Fibroblast of lung (primary cell): ENCODE data around the gene DCHS2. TPM values are rescaled to one million over a fixed set of nuclear protein-coding genes. Genes with fewer than 3 reads are reported as not detected.

Experiments
- DNase-seq, 2 donors: peaks; one replicate each; pipeline versions ENCODE4 v3.0.0 to v3.0.0-alpha.2; 2010; ENCODE audit warnings: low read depth in 2 of 2
- H2AFZ ChIP-seq: 2 replicates; pipeline ENCODE4 v1.5.1; 2012; ENCODE audit warnings: low read length, control low read depth, inconsistent platforms
- H3K27ac ChIP-seq: 2 replicates; pipeline ENCODE4 v1.5.1; 2011; ENCODE audit warnings: low read length, control low read depth; ENCODE audit not compliant: insufficient read depth
- H3K27me3 ChIP-seq: 2 replicates; pipeline ENCODE4 v1.5.1; 2011; ENCODE audit warnings: mild to moderate bottlenecking, low read length; ENCODE audit not compliant: control insufficient read depth, insufficient read depth
- H3K36me3 ChIP-seq: 2 replicates; pipeline ENCODE4 v1.5.1; 2011; ENCODE audit warnings: low read length; ENCODE audit not compliant: control insufficient read depth, insufficient read depth
- H3K4me1 ChIP-seq: 2 replicates; pipeline ENCODE4 v1.5.1; 2011; ENCODE audit warnings: low read length; ENCODE audit not compliant: control insufficient read depth, insufficient read depth; ENCODE audit errors: extremely low read depth
- H3K4me2 ChIP-seq: 2 replicates; pipeline ENCODE4 v1.5.1; 2011; ENCODE audit warnings: low read length, control low read depth; ENCODE audit not compliant: insufficient read depth; ENCODE audit errors: extremely low read depth
- H3K4me3 ChIP-seq, 4 experiments: fragments of 200-600 bp in 1 of 4; sonication (generic) in 1 of 4; replicated peaks in 1 of 4; 2 replicates each; pipeline ENCODE4 v1.5.1; 2011 to 2016; ENCODE audit warnings: low read length in 4 of 4, low read depth in 3 of 4, mild to moderate bottlenecking in 3 of 4, control low read depth in 2 of 4, inconsistent platforms in 1 of 4, mixed read lengths in 1 of 4; ENCODE audit not compliant: insufficient read depth in 1 of 4; ENCODE audit errors: control extremely low read depth in 1 of 4
- H3K79me2 ChIP-seq: 2 replicates; pipeline ENCODE4 v1.5.1; 2012; ENCODE audit warnings: mild to moderate bottlenecking, low read length, inconsistent platforms; ENCODE audit not compliant: control insufficient read depth, insufficient read depth
- H3K9ac ChIP-seq: 2 replicates; pipeline ENCODE4 v1.5.1; 2011; ENCODE audit warnings: mild to moderate bottlenecking, low read length, control low read depth; ENCODE audit not compliant: insufficient read depth
- H3K9me3 ChIP-seq: 2 replicates; pipeline ENCODE4 v1.5.1; 2012; ENCODE audit warnings: low read depth, low read length; ENCODE audit not compliant: control insufficient read depth, insufficient read depth
- H4K20me1 ChIP-seq: 2 replicates; pipeline ENCODE4 v1.5.1; 2011; ENCODE audit warnings: low read length; ENCODE audit not compliant: control insufficient read depth, insufficient read depth; ENCODE audit errors: extremely low read depth
- EZH2 ChIP-seq: IDR thresholded peaks from 2 replicates; pipeline ENCODE4 v1.5.1; 2012; ENCODE audit warnings: low read length, control low read depth, mild to moderate bottlenecking; ENCODE audit errors: missing control alignments
- polyA plus RNA-seq, 2 donors: library from polyadenylated mRNA; depleted of rRNA in 1 of 2; stranded (reverse) in 1 of 2; unstranded in 1 of 2; fragments of >200 nt; gene quantifications; 2 replicates each; pipeline ENCODE4 v1.2.1, GENCODE V29; 2011 to 2012; ENCODE audit warnings: missing spikeins in 1 of 2
- total RNA-seq: library from RNA; depleted of rRNA; stranded (reverse); fragments of >200 nt; gene quantifications from 2 replicates; pipeline ENCODE4 v1.2.1, GENCODE V29; 2014
- TF ChIP-seq, protein P1 (sequence below), 2 donors: IDR thresholded peaks in 1 of 2; conservative IDR thresholded peaks in 1 of 2; 1 replicate in 1 of 2; 2 replicates in 1 of 2; pipeline ENCODE4 v1.5.1; 2011 to 2012; ENCODE audit warnings: low read length in 2 of 2, control low read depth in 1 of 2, inconsistent platforms in 1 of 2, low read depth in 1 of 2, mild to moderate bottlenecking in 1 of 2

The DCHS2 gene
- total and polyA plus RNA-seq, 2 donors (not counting 1 experiment from before 2014, with no cell fraction given), result not detected

DNA sequence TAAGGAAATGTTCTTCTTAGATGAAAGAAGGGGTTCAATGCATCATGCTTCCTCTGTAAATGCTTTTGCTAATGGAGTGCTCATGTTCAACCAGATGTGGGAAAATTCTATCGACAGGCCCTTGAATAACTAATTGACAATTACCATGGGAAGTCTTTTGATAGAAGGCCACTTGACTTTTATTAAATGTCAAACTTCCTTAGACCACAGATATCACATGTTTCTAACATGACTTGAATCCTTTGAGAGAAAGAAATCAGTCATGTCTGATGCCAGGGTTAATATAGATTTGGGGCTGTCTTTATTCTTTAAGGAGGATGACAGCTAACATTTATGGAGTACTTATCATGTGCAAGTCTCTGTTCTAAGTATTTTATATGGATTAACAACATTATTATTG, 280.1 kb downstream of the DCHS2 start:
- Histone ChIP-seq H2AFZ (no peak overlapping the region), H3K4me1 (no peaks in the 10 kb centered on the region), H3K36me3 (no peaks in the 10 kb centered on the region), H3K4me3 (no peak overlapping the region), H3K79me2 (no peaks in the 10 kb centered on the region), H3K9ac (no peak overlapping the region), H4K20me1 (no peaks in the 10 kb centered on the region), H3K9me3 (no peaks in the 10 kb centered on the region), H3K27ac (no peak overlapping the region), H3K4me2 (no peak overlapping the region), H3K27me3 (no peaks in the 10 kb centered on the region)
- TF ChIP-seq, protein P1, sequence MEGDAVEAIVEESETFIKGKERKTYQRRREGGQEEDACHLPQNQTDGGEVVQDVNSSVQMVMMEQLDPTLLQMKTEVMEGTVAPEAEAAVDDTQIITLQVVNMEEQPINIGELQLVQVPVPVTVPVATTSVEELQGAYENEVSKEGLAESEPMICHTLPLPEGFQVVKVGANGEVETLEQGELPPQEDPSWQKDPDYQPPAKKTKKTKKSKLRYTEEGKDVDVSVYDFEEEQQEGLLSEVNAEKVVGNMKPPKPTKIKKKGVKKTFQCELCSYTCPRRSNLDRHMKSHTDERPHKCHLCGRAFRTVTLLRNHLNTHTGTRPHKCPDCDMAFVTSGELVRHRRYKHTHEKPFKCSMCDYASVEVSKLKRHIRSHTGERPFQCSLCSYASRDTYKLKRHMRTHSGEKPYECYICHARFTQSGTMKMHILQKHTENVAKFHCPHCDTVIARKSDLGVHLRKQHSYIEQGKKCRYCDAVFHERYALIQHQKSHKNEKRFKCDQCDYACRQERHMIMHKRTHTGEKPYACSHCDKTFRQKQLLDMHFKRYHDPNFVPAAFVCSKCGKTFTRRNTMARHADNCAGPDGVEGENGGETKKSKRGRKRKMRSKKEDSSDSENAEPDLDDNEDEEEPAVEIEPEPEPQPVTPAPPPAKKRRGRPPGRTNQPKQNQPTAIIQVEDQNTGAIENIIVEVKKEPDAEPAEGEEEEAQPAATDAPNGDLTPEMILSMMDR (conservative IDR thresholded peaks at IDR 0.05 in 1 of 2, IDR thresholded peaks at IDR 0.05 in 1 of 2; ENCODE audit: low read depth in 1 of 2, low read length in 2 of 2), result no peak
- TF ChIP-seq EZH2, result no peak
- DNase-seq, result no peak

DNA sequence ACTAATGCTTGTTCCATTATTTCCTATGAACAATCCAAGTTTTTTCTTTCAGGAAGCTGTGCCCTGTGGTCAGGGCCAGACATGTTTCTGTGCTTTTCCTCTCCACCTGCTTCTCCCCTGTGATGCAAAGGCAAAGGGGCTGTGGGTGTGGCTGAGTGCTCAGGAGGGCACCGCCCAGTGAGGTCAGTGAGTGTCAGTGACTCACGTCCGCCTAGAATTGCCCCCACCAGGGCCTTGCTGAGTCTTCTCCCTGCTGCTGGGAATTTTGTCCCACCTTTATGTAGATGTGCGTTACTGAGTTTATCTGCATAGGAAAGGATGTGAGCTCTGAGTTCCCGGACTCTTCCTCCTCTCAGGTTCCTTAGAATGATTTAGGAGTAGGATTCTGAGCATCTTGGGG, 283.2 kb downstream of the DCHS2 start:
- no peak overlapping the region for H3K27ac ChIP-seq
- H3K4me1 ChIP-seq, result no peaks in the 10 kb centered on the region
- H4K20me1 ChIP-seq, result no peaks in the 10 kb centered on the region
- H3K4me3 ChIP-seq, result no peak overlapping the region
- no peak for TF ChIP-seq EZH2
- TF ChIP-seq, protein P1 (conservative IDR thresholded peaks at IDR 0.05 in 1 of 2, IDR thresholded peaks at IDR 0.05 in 1 of 2; ENCODE audit: low read depth in 1 of 2, low read length in 2 of 2), result no peak
- no peak overlapping the region for H3K4me2 ChIP-seq
- DNase-seq, result no peak
- H3K9me3 ChIP-seq, result no peaks in the 10 kb centered on the region
- H3K27me3 ChIP-seq, result no peaks in the 10 kb centered on the region
- no peak overlapping the region for H3K9ac ChIP-seq
- no peaks in the 10 kb centered on the region for H3K36me3 ChIP-seq
- no peak overlapping the region for H2AFZ ChIP-seq
- no peaks in the 10 kb centered on the region for H3K79me2 ChIP-seq

DNA sequence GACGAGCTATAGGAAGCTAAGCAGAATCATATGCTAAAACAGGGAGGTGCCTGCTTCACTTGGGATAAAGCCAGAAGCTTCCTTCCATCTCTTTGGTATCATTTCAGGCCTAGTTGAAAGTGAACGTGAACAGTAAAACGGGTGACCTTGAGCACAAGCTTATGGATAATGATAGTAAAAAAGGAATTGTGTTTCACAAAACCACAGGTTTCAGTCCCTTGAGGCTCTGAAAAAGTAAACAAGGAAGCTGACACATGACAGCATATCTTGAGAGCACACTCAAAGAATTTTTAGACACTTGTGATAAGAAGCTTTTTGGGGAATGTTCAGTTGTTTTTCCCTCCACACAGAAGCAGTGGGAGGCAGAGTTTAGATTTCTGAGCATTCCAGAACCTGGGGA, 286.1 kb downstream of the DCHS2 start:
- no peaks in the 10 kb centered on the region for H3K79me2 ChIP-seq
- no peak overlapping the region for H2AFZ ChIP-seq
- no peak overlapping the region for H3K4me2 ChIP-seq
- H3K4me3 ChIP-seq, result no peak overlapping the region
- no peaks in the 10 kb centered on the region for H3K4me1 ChIP-seq
- no peaks in the 10 kb centered on the region for H4K20me1 ChIP-seq
- H3K9ac ChIP-seq, result no peak overlapping the region
- H3K9me3 ChIP-seq, result no peaks in the 10 kb centered on the region
- H3K36me3 ChIP-seq, result no peaks in the 10 kb centered on the region
- no peak for DNase-seq
- no peak for TF ChIP-seq EZH2
- TF ChIP-seq, protein P1 (conservative IDR thresholded peaks at IDR 0.05 in 1 of 2, IDR thresholded peaks at IDR 0.05 in 1 of 2; ENCODE audit: low read depth in 1 of 2, low read length in 2 of 2), result no peak
- no peak overlapping the region for H3K27ac ChIP-seq
- no peaks in the 10 kb centered on the region for H3K27me3 ChIP-seq
